ENCODE results near the gene SF3B4.
"Not testable (repeated sequence)": the region's sequence is repeated elsewhere in the genome, so short reads cannot be mapped to it uniquely, and the experiment has no call there.

SF3B4 gene

GRCh38 chr1:149886396-149887195 is 41.0 kb downstream of the SF3B4 start:
- peak; percentile 98 for DNase-seq

- DNase-seq, result not testable (repeated sequence)
Measured at GRCh38 chr1:149886121-149886395, 41.5 kb downstream of the SF3B4 start.

GRCh38 chr1:149885339-149886120 is 42.1 kb downstream of the SF3B4 start:
- peak; percentile 80 for DNase-seq

- peak; percentile 23 for DNase-seq
Measured at GRCh38 chr1:149884433-149885338, 42.9 kb downstream of the SF3B4 start.

- DNase-seq, result no peak
Measured at GRCh38 chr1:149883598-149884247, 43.9 kb downstream of the SF3B4 start.

GRCh38 chr1:149881876-149882275 is 45.7 kb downstream of the SF3B4 start:
- DNase-seq, result no peak

GRCh38 chr1:149879556-149879955 is 48.0 kb downstream of the SF3B4 start:
- DNase-seq, result no peak

GRCh38 chr1:149877211-149877946 is 50.2 kb downstream of the SF3B4 start:
- DNase-seq, result no peak

All from NCI-H1105 (cell line).